KMS-11 (cell line): ENCODE measurements around the gene ZNF592.

Experiments used
- H2AFZ ChIP-seq: fragments of 200-600 bp; sonication (generic); 2 replicates; pipeline ENCODE4 v1.6.1; 2016; ENCODE audit warnings: antibody characterized with exemption, mixed run types, low read depth
- H3K27ac ChIP-seq: fragments of 200-600 bp; sonication (generic); 2 replicates; pipeline ENCODE4 v1.6.1; 2016; ENCODE audit warnings: mild to moderate bottlenecking, mixed run types
- H3K27me3 ChIP-seq: fragments of 200-600 bp; sonication (generic); 2 replicates; pipeline ENCODE4 v1.6.1; 2017; ENCODE audit warnings: mild to moderate bottlenecking, low read depth, mixed run types, moderate library complexity; ENCODE audit not compliant: insufficient read depth
- H3K36me3 ChIP-seq: fragments of 200-600 bp; sonication (generic); 2 replicates; pipeline ENCODE4 v1.6.1; 2017; ENCODE audit warnings: mild to moderate bottlenecking, mixed run types; ENCODE audit not compliant: insufficient read depth
- H3K4me1 ChIP-seq: fragments of 200-600 bp; sonication (generic); 2 replicates; pipeline ENCODE4 v1.6.1; 2016; ENCODE audit warnings: mild to moderate bottlenecking, low read depth, mixed run types; ENCODE audit not compliant: poor library complexity, severe bottlenecking
- H3K4me2 ChIP-seq: fragments of 200-600 bp; sonication (generic); 2 replicates; pipeline ENCODE4 v1.7.0; 2016; ENCODE audit warnings: mild to moderate bottlenecking, mixed run types
- H3K4me3 ChIP-seq: fragments of 200-600 bp; sonication (generic); IDR thresholded peaks from 2 replicates; pipeline ENCODE4 v1.6.1; 2017; ENCODE audit warnings: low read depth, low read length, mixed read lengths; ENCODE audit not compliant: insufficient read depth
- H3K79me2 ChIP-seq: fragments of 200-600 bp; sonication (generic); 2 replicates; pipeline ENCODE4 v1.6.1; 2016; ENCODE audit warnings: low read depth, mixed run types; ENCODE audit not compliant: insufficient read depth
- H3K9ac ChIP-seq: fragments of 200-600 bp; sonication (generic); 2 replicates; pipeline ENCODE4 v1.6.1; 2016; ENCODE audit warnings: mild to moderate bottlenecking, mixed run types
- H4K20me1 ChIP-seq: fragments of 200-600 bp; sonication (generic); 2 replicates; pipeline ENCODE4 v1.6.1; 2016; ENCODE audit warnings: mild to moderate bottlenecking, mixed run types; ENCODE audit not compliant: insufficient read depth
- CTCF ChIP-seq: fragments of 200-600 bp; sonication (generic); conservative IDR thresholded peaks from 2 replicates; pipeline ENCODE4 v1.6.1; 2017; ENCODE audit warnings: low read depth, mild to moderate bottlenecking, antibody characterized with exemption, low read length, moderate library complexity, mixed read lengths

ZNF592 gene

GRCh38 chr15:84817466-84818081 lies 69.2 kb downstream of the ZNF592 start:
- no peaks in the 10 kb centered on the region for H3K79me2 ChIP-seq

GRCh38 chr15:84818261-84819131 lies 70.1 kb downstream of the ZNF592 start:
- no peak overlapping the region for H3K27ac ChIP-seq
- no peaks in the 10 kb centered on the region for H4K20me1 ChIP-seq
- no peak for TF ChIP-seq CTCF
- peaks cover 12% of the 10 kb centered on the region for H3K4me1 ChIP-seq
- no peak overlapping the region for H3K9ac ChIP-seq
- H3K4me3 ChIP-seq, result no peak overlapping the region
- no peak overlapping the region for H3K4me2 ChIP-seq
- no peaks in the 10 kb centered on the region for H3K79me2 ChIP-seq
- no peak overlapping the region for H2AFZ ChIP-seq
- H3K27me3 ChIP-seq, result no peaks in the 10 kb centered on the region
- H3K36me3 ChIP-seq, result no peaks in the 10 kb centered on the region

More at GRCh38 chr15:84817466-84818081, 69.2 kb downstream of the ZNF592 start:
- Histone ChIP-seq H3K9ac (no peak overlapping the region), H3K36me3 (no peaks in the 10 kb centered on the region), H3K27ac (no peak overlapping the region), H2AFZ (no peak overlapping the region), H3K4me2 (no peak overlapping the region), H4K20me1 (no peaks in the 10 kb centered on the region), H3K4me3 (no peak overlapping the region), H3K27me3 (no peaks in the 10 kb centered on the region), H3K4me1 (peaks cover 5% of the 10 kb centered on the region)
- no peak for TF ChIP-seq CTCF

- no peak overlapping the region for H3K4me2 ChIP-seq
- no peak for TF ChIP-seq CTCF
- H3K27me3 ChIP-seq, result no peaks in the 10 kb centered on the region
- H3K79me2 ChIP-seq, result no peaks in the 10 kb centered on the region
- no peak overlapping the region for H3K9ac ChIP-seq
- H3K4me3 ChIP-seq, result no peak overlapping the region
- H3K4me1 ChIP-seq, result peaks cover 12% of the 10 kb centered on the region
- H3K36me3 ChIP-seq, result no peaks in the 10 kb centered on the region
- H4K20me1 ChIP-seq, result no peaks in the 10 kb centered on the region
- no peak overlapping the region for H2AFZ ChIP-seq
- H3K27ac ChIP-seq, result no peak overlapping the region
Observed at GRCh38 chr15:84819291-84819768, 70.9 kb downstream of the ZNF592 start.

GRCh38 chr15:84819791-84820190 lies 71.4 kb downstream of the ZNF592 start:
- Histone ChIP-seq H3K4me2 (no peak overlapping the region), H4K20me1 (no peaks in the 10 kb centered on the region), H3K36me3 (no peaks in the 10 kb centered on the region), H3K4me1 (peaks cover 12% of the 10 kb centered on the region), H3K27ac (no peak overlapping the region), H3K79me2 (no peaks in the 10 kb centered on the region), H3K4me3 (no peak overlapping the region), H3K27me3 (no peaks in the 10 kb centered on the region), H2AFZ (no peak overlapping the region), H3K9ac (no peak overlapping the region)
- no peak for TF ChIP-seq CTCF
